CD14-positive monocyte (primary cell): Measurements from ENCODE around the gene FER1L5. TPM values are rescaled to one million over a fixed set of nuclear protein-coding genes. Genes with fewer than 3 reads are reported as not detected.

Source experiments
- DNase-seq, 3 donors: peaks; one replicate each; pipeline ENCODE4 v3.0.0-alpha.2; 2011 to 2022
- H2AFZ ChIP-seq: 2 replicates; pipeline ENCODE4 v1.6.0; 2012; ENCODE audit warnings: mild to moderate bottlenecking, low read depth, low read length, inconsistent platforms; ENCODE audit not compliant: insufficient read depth, poor library complexity, severe bottlenecking
- H3K27ac ChIP-seq, 2 donors: 1 replicate in 1 of 2; 2 replicates in 1 of 2; pipeline ENCODE4 v1.5.1; 2012 to 2013; ENCODE audit warnings: low read length in 2 of 2, control low read depth in 1 of 2, inconsistent platforms in 1 of 2, low read depth in 1 of 2, mild to moderate bottlenecking in 1 of 2
- H3K27me3 ChIP-seq, 2 donors: one replicate each; pipeline versions ENCODE4 v1.6.0 to v1.6.1; 2011 to 2013; ENCODE audit warnings: low read length in 2 of 2; ENCODE audit not compliant: control insufficient read depth in 2 of 2, insufficient read depth in 2 of 2
- H3K36me3 ChIP-seq, 2 donors: replicated peaks in 1 of 2; 1 replicate in 1 of 2; 2 replicates in 1 of 2; pipeline versions ENCODE4 v1.5.1 to v1.6.1; 2012 to 2013; ENCODE audit warnings: low read length in 2 of 2, control low read depth in 1 of 2, inconsistent platforms in 1 of 2, mild to moderate bottlenecking in 1 of 2; ENCODE audit not compliant: insufficient read depth in 2 of 2, control insufficient read depth in 1 of 2
- H3K4me1 ChIP-seq, 2 donors: 1 replicate in 1 of 2; 2 replicates in 1 of 2; pipeline versions ENCODE4 v1.5.1 to v1.6.1; 2012 to 2013; ENCODE audit warnings: low read length in 2 of 2, control low read depth in 1 of 2, inconsistent platforms in 1 of 2, mild to moderate bottlenecking in 1 of 2, moderate library complexity in 1 of 2; ENCODE audit not compliant: insufficient read depth in 2 of 2, control insufficient read depth in 1 of 2
- H3K4me2 ChIP-seq: replicated peaks from 2 replicates; pipeline ENCODE3; 2012; ENCODE audit warnings: low read length, moderate library complexity, mild to moderate bottlenecking; ENCODE audit not compliant: poor library complexity, severe bottlenecking; ENCODE audit errors: extremely low read depth
- H3K4me3 ChIP-seq, 3 experiments: fragments of 200-600 bp in 1 of 3; sonication (generic) in 1 of 3; replicated peaks in 1 of 3; 1 replicate in 2 of 3; 2 replicates in 1 of 3; pipeline ENCODE4 v1.5.1; 2011 to 2013; ENCODE audit warnings: low read length in 3 of 3, mild to moderate bottlenecking in 3 of 3, control low read depth in 2 of 3, low read depth in 2 of 3, inconsistent platforms in 1 of 3, moderate library complexity in 1 of 3
- H3K79me2 ChIP-seq: 2 replicates; pipeline ENCODE4 v1.6.0; 2012; ENCODE audit warnings: mild to moderate bottlenecking, control low read depth, inconsistent platforms, low read length, moderate library complexity; ENCODE audit not compliant: insufficient read depth
- H3K9ac ChIP-seq: 2 replicates; pipeline ENCODE4 v1.6.0; 2017; ENCODE audit warnings: low read length, mild to moderate bottlenecking; ENCODE audit not compliant: insufficient read depth, poor library complexity, severe bottlenecking
- H3K9me3 ChIP-seq, 2 donors: replicated peaks in 1 of 2; 1 replicate in 1 of 2; 2 replicates in 1 of 2; pipeline versions ENCODE4 v1.5.1 to v1.6.1; 2012 to 2013; ENCODE audit warnings: low read length in 2 of 2, control low read depth in 1 of 2; ENCODE audit not compliant: control insufficient read depth in 1 of 2, insufficient read depth in 1 of 2
- H4K20me1 ChIP-seq: 2 replicates; pipeline ENCODE4 v1.6.0; 2012; ENCODE audit warnings: mild to moderate bottlenecking, low read length, control low read depth, moderate library complexity; ENCODE audit not compliant: insufficient read depth
- H3K27ac Mint-ChIP-seq, 7 donors: one replicate each; pipeline ENCODE4 v1.8.0; 2020; ENCODE audit warnings: mild to moderate bottlenecking in 7 of 7, mixed read lengths in 7 of 7, moderate library complexity in 6 of 7, inconsistent platforms in 2 of 7
- H3K27me3 Mint-ChIP-seq, 3 donors: one replicate each; pipeline ENCODE4 v1.8.0; 2021 to 2022; ENCODE audit warnings: low read depth in 3 of 3, mild to moderate bottlenecking in 3 of 3, mixed read lengths in 3 of 3, moderate library complexity in 3 of 3, inconsistent platforms in 1 of 3
- H3K36me3 Mint-ChIP-seq, 2 donors: one replicate each; pipeline ENCODE4 v1.8.0; 2020; ENCODE audit warnings: mixed read lengths in 2 of 2, inconsistent platforms in 1 of 2, mild to moderate bottlenecking in 1 of 2
- H3K4me1 Mint-ChIP-seq: one replicate; pipeline ENCODE4 v1.8.0; 2020; ENCODE audit warnings: mild to moderate bottlenecking, mixed read lengths
- H3K4me3 Mint-ChIP-seq, 2 donors: one replicate each; pipeline ENCODE4 v1.8.0; 2020; ENCODE audit warnings: mild to moderate bottlenecking in 2 of 2, mixed read lengths in 2 of 2, moderate library complexity in 1 of 2
- H3K9me3 Mint-ChIP-seq, 7 donors: one replicate each; pipeline ENCODE4 v1.8.0; 2020 to 2022; ENCODE audit warnings: mixed read lengths in 7 of 7, mild to moderate bottlenecking in 6 of 7, moderate library complexity in 6 of 7, inconsistent platforms in 2 of 7
- CTCF ChIP-seq: fragments of 200-600 bp; IDR thresholded peaks from one replicate; pipeline ENCODE4 v1.8.0; 2022; ENCODE audit warnings: antibody characterized with exemption, mild to moderate bottlenecking
- WGBS: methylation state at CpG from one replicate; pipeline ENCODE4 v1.1.5; 2013; ENCODE audit warnings: missing lambda C conversion rate; ENCODE audit not compliant: insufficient coverage; 5-methylcytosine and 5-hydroxymethylcytosine counted together
- intact Hi-C, 2 donors: fragments of 100-400 bp; cut with micrococcal nuclease; formaldehyde crosslinking; loops; one replicate each; pipeline versions ENCODE4 v1.15.0 to v1.15.1; 2023
- polyA plus RNA-seq, 3 donors: library from polyadenylated mRNA; depleted of rRNA in 1 of 3; unstranded in 2 of 3; stranded (reverse) in 1 of 3; fragments of 300-500 nt in 2 of 3; fragments of >200 nt in 1 of 3; fragmentation: Illumina TruSeq in 2 of 3; gene quantifications; 1 replicate in 2 of 3; 2 replicates in 1 of 3; pipeline ENCODE4 v1.2.3, GENCODE V29; 2012 to 2021

FER1L5 gene
- polyA plus RNA-seq, 3 donors: not detected

DNA sequence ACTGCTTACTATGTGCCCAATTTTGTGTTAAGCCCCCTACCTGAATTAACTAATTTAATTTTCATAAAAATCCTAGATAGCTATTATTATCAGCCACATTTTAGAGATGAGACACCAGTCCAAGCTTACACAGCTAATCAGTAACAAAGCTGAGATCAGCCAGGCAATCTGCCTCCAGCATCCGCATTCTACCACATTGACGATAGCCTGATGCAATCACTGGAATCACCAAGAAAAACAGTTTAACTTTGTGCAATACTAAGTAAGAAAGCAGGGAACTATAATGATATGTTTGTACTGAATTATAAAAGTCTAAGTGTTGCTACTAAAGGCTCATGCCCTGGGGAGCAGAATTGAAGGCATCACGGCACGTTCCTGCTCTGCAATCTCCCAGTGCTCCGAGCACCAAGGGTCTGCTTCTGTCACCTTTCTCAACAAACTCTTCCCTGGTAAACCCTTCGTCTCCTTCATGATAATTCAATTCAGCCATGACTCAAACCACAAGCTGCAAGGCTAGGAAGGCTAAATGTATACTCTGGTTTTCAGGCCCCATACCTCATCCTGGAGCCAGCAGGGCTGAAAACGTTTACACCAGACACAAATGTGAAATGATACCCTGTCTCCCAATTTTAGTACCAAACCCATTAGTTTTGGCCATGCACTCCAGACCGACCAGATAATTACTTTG lies 23.8 kb upstream of the FER1L5 start:
- Histone ChIP-seq H3K36me3 (peaks cover 14 to 51% of the 10 kb centered on the region in 2 donors), H3K79me2 (peaks cover 32% of the 10 kb centered on the region), H3K4me1 (peaks cover 40 to 50% of the 10 kb centered on the region in 2 donors), H3K27ac (peak overlapping the region; percentile 83 to 87), H3K27me3 (no peaks in the 10 kb centered on the region), H4K20me1 (peaks cover 5% of the 10 kb centered on the region), H3K9me3 (no peaks in the 10 kb centered on the region), H3K4me2 (peak overlapping the region; percentile 70), H3K4me3 (peak overlapping the region in 1 of 3 experiments; percentile 76), H3K9ac (no peak overlapping the region), H2AFZ (no peak overlapping the region)
- Mint-ChIP-seq H3K4me1 (peaks cover 49% of the 10 kb centered on the region), H3K9me3 (no peaks in the 10 kb centered on the region), H3K4me3 (no peak overlapping the region), H3K27ac (peak overlapping the region; percentile 81 to 97 (median 90)), H3K27me3 (peaks cover 0 to 2% (median 0%) of the 10 kb centered on the region in 3 donors), H3K36me3 (peaks cover 37 to 48% of the 10 kb centered on the region in 2 donors)
- peak; percentile 35 to 57 (median 43) for DNase-seq
- WGBS: 65% methylated on average over 6 of the region's 8 CpGs
- intact Hi-C loops: loop anchor here in 1 of 2 donors (5.0 to 10.0 kb wide), 2 partner anchors 46 to 144 kb away; partner anchors contain the start of gene CNNM4
- no peak for TF ChIP-seq CTCF

DNA sequence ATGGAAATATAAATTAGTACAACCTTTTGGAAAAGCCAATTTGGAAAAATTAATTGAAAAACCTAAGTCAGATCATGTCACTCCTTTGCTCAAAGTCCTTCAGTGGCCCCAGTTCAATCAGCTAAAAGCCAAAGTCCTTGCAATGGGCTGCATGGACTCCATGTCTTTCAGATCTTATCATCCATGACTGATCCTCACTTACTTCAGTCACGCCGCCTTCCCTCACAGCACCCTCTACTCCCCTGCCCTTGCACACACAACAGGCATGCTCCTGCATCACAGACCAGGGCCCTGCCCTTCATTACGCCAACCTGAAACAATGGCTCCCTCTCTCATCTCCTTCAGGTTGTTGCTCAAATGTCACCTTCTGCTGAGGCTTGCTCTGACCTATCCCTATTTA lies 20.0 kb upstream of the FER1L5 start:
- Mint-ChIP-seq H3K27me3 (peaks cover 0 to 4% (median 0%) of the 10 kb centered on the region in 3 donors), H3K36me3 (peaks cover 41 to 59% of the 10 kb centered on the region in 2 donors), H3K4me1 (peaks cover 46% of the 10 kb centered on the region), H3K4me3 (peak overlapping the region in 1 of 2 donors; percentile 26), H3K27ac (peak overlapping the region; percentile 43 to 94 (median 84)), H3K9me3 (no peaks in the 10 kb centered on the region)
- H4K20me1 ChIP-seq: no peaks in the 10 kb centered on the region
- DNase-seq: no peak
- peaks cover 35 to 43% of the 10 kb centered on the region in 2 donors for H3K4me1 ChIP-seq
- H2AFZ ChIP-seq: no peak overlapping the region
- H3K9me3 ChIP-seq: no peaks in the 10 kb centered on the region
- TF ChIP-seq CTCF: no peak
- H3K79me2 ChIP-seq: peaks cover 24% of the 10 kb centered on the region
- H3K9ac ChIP-seq: no peak overlapping the region
- no peaks in the 10 kb centered on the region for H3K27me3 ChIP-seq
- H3K27ac ChIP-seq: peak overlapping the region; percentile 47 to 76
- H3K36me3 ChIP-seq: peaks cover 9 to 37% of the 10 kb centered on the region in 2 donors
- H3K4me3 ChIP-seq: no peak overlapping the region
- 94% methylated on average over 3 of the region's 3 CpGs for WGBS
- no peak overlapping the region for H3K4me2 ChIP-seq
- intact Hi-C loops: no loop called here
